AG04449 (cell line): ENCODE measurements around the gene UBE3D.

Experiments used
- CTCF ChIA-PET: fragments of 350-600 bp; formaldehyde crosslinking; extraction: SDS; loops from one replicate; lab custom pipeline; 2021; ENCODE audit warnings: antibody characterized with exemption; lab: Yijun Ruan, JAX
- POLR2A ChIA-PET: fragments of 400-600, 350-600 bp; formaldehyde crosslinking; extraction: SDS; loops from one replicate; lab custom pipeline; 2020; ENCODE audit warnings: antibody characterized with exemption, inconsistent platforms; lab: Yijun Ruan, JAX
- DNase-seq: peaks from one replicate; pipeline ENCODE4 v3.0.0-alpha.2; 2010; ENCODE audit warnings: low read depth, low spot score
- H3K4me3 ChIP-seq: 2 replicates; pipeline ENCODE4 v1.5.1; 2011; ENCODE audit warnings: low read depth, mild to moderate bottlenecking, control low read depth, low read length
- CTCF ChIP-seq: IDR thresholded peaks from one replicate; pipeline ENCODE4 v1.5.1; 2011; ENCODE audit warnings: mild to moderate bottlenecking, moderate library complexity, low read length, control low read depth, inconsistent platforms; ENCODE audit not compliant: insufficient read depth; ENCODE audit errors: missing control alignments

The UBE3D gene

GRCh38 chr6:82910395-82910794 lies 155.2 kb downstream of the UBE3D start:
- TF ChIP-seq CTCF, result no peak

DNA sequence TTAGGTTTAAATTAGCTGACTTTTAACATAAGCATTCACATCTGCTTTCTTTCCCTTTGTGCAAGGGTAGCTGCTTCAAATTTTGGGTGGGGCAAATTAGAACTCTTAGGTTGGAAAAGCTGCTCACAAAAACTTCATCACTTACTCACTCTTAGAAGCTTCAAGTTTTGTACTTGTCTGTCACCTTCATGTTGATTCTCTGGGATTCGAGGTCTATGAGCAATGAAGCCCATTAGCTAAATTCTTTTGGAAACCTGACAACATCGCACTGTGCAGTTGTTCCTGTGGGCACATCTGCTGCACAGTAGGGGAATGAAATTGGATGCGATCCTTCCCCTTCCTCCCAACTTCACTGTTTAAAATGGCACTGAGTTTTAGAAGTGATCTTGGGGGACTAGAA lies 156.1 kb downstream of the UBE3D start:
- H3K4me3 ChIP-seq, result no peak overlapping the region
- ChIA-PET CTCF (interaction anchor here (0.7 to 0.8 kb wide), 2 partner anchors 16 to 156 kb away, joined by 3 read pairs; partner anchors contain the start of gene UBE3D), POLR2A (no interaction called here)
- DNase-seq, result no peak
- TF ChIP-seq CTCF, result no peak

More at GRCh38 chr6:82910395-82910794, 155.2 kb downstream of the UBE3D start:
- H3K4me3 ChIP-seq, result no peak overlapping the region
- no peak for DNase-seq
- CTCF ChIA-PET, result no interaction called here
- POLR2A ChIA-PET, result no interaction called here

- POLR2A ChIA-PET, result no interaction called here
- CTCF ChIA-PET, result interaction anchor here (0.8 kb wide), 1 partner anchor 157 kb away, joined by 3 read pairs; the partner anchor contains the start of gene UBE3D
- no peak for DNase-seq
- no peak for TF ChIP-seq CTCF
- H3K4me3 ChIP-seq, result no peak overlapping the region
These were observed 157.0 kb downstream of the UBE3D start for GRCh38 chr6:82908661-82909060.

GRCh38 chr6:82906951-82907350 lies 158.7 kb downstream of the UBE3D start:
- no peak overlapping the region for H3K4me3 ChIP-seq
- ChIA-PET CTCF (no interaction called here), POLR2A (no interaction called here)
- no peak for TF ChIP-seq CTCF
- no peak for DNase-seq

DNA sequence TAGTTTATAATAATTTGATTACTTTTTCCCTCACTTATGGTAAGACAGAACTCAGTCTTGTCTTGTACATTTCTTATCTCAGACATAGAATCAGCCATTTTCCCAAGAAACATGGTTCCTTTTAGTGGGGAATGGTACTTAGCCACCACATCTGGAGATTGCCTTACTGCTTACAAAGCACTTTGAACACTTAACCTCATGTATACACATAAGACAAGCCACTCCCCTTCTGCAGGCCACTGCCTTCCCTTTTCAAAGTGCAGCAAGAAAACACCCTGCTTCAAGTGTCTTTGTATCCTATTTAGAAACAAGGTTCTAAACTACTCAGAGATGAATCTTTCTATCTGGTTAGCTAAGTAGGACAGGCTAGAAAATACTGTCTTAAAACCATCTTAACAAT lies 159.2 kb downstream of the UBE3D start:
- no peak for TF ChIP-seq CTCF
- no peak overlapping the region for H3K4me3 ChIP-seq
- ChIA-PET POLR2A (no interaction called here), CTCF (no interaction called here)
- no peak for DNase-seq

- no peak overlapping the region for H3K4me3 ChIP-seq
- POLR2A ChIA-PET, result no interaction called here
- DNase-seq, result no peak
- CTCF ChIA-PET, result no interaction called here
- no peak for TF ChIP-seq CTCF
These were observed 160.8 kb downstream of the UBE3D start for GRCh38 chr6:82904860-82905259.
